T1000 (cell line): ENCODE measurements around the gene PLD3.
"Not testable (repeated sequence)": the region's sequence is repeated elsewhere in the genome, so short reads cannot be mapped to it uniquely, and the experiment has no call there.

Experiments used
- DNase-seq: peaks from one replicate; lab custom pipeline; 2025; ENCODE audit warnings: mixed read lengths; lab: John Stamatoyannopoulos, UW

PLD3 gene

GRCh38 chr19:40332669-40333068 lies 15.8 kb upstream of the PLD3 start:
- no peak for DNase-seq

- DNase-seq = not testable (repeated sequence)
Observed at GRCh38 chr19:40333083-40333482, 15.4 kb upstream of the PLD3 start.

GRCh38 chr19:40335101-40335500 lies 13.4 kb upstream of the PLD3 start:
- DNase-seq = no peak

- no peak for DNase-seq
Observed at GRCh38 chr19:40335855-40336600, 12.5 kb upstream of the PLD3 start.

DNA sequence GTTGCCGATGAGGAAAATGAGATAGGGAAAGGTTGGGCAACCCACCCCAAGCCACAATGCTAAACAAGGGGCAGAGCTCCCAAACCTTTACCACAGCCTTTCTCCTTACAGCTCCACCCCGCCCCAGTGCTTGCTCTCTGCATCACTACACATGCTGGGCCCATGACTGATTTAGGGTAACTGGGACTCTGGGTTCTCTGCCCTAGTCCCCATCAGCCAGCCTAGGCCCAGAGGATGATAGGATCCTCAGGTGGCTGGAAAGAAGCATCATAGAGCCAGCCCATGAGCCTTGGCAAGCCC lies 11.9 kb upstream of the PLD3 start:
- DNase-seq = no peak

DNA sequence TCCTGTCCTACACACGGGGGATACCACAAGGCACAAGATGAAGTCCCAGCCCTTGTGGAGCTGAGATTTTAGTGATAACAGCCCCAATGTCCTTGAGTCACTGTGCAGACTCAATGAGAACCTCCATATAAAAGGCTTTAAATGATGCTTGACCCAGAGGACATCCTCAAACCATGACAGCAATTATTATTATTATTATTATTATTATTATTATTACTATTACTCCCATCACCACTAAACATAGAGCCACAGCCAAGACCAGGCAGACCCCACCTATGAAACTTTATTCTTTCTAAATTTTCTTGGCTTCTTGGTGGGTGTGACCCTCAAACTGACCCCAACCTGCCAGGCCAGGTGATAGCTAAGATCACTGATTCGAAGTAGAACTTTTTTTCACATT lies 11.4 kb upstream of the PLD3 start:
- no peak for DNase-seq

DNA sequence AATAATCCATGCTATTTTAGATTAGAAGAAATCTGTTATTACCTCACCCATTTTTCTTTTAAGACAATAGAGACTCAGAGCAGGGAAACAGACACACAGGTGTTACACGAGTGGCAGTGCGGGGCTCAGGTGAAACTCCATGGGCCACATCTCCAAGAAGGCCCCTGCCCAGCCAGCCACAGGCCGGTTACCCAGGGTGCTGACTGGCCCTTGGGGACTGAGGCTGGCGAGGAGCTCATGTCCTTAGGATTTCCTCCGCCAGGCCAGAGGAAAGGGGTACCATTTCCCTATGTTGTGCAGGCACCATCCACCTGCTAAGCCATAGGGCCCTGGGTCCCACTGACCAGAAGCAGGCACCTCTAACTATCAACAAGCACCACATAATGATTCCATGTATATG lies 10.9 kb upstream of the PLD3 start:
- no peak for DNase-seq

DNA sequence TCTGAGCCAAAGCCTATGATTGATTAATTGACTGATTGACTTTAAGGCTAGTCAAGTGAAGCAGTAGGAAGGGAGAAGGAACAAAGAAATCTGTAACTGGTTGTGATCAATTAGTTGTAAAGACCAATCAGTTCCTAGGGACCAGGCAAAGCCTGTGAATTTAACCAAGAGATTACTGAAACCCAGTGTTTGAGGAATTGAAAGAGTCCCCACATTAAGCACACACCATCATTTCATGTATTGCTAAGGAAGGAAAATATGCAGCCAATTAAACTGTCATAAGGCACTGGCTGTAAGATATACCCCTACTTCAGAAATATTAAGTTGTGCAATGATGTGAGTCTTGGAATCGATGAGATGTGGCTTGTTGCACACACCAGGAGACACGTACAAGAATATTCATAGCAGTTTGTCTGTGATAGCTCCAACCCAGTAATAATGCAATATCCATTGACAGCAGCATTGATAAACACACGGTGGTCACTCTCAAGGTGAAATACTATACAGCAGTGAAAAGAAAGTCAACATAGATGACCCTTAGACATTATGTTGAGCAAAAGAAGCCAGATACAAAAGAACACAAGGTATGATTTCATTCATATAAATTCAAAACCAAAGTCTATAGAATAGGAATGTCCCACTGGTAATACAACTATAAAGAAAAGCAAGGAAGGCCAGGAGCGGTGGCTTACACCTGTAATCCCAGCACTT lies 9.3 kb upstream of the PLD3 start:
- DNase-seq = no peak

DNA sequence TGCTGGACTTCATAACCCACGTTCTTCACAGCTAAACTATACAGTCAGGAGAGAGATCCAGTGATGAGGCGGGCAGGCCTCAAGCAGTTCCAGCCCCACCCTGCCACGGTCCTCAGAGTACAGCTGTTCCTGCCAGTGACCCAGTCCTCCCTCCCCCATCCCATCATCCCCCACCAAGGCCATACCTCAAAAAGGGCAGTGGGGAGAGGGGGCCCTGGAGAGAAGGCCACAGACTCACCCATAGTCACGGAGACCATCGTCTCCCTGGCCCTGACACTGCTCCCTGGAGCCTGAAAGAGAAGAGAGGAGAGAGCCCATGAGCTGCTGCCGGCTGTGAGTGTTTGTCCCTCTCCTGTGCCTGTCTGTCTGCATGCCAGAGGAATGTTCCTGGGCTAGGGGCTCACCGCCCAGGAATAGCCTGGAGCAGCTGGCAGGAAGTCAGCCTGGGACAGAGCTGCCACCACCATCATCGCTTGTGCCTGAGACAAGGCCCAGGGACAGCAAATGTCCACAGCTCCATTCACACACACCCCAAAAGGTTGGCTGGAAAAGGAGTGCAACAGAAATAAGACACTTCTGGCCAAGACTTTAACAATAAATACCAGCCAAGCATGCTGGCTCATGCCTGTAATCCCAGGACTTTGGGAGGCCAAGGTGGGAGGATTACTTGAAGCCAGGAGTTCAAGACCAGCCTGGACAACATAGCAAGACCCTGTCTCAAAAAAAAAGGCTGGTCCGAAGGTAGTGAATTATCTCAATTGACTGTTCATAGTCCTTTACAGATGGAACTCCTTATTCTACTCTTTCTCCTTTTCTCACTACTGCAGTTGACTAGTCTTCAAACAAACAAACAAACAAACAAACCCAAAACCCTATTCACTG lies 6.7 kb upstream of the PLD3 start:
- no peak for DNase-seq

DNA sequence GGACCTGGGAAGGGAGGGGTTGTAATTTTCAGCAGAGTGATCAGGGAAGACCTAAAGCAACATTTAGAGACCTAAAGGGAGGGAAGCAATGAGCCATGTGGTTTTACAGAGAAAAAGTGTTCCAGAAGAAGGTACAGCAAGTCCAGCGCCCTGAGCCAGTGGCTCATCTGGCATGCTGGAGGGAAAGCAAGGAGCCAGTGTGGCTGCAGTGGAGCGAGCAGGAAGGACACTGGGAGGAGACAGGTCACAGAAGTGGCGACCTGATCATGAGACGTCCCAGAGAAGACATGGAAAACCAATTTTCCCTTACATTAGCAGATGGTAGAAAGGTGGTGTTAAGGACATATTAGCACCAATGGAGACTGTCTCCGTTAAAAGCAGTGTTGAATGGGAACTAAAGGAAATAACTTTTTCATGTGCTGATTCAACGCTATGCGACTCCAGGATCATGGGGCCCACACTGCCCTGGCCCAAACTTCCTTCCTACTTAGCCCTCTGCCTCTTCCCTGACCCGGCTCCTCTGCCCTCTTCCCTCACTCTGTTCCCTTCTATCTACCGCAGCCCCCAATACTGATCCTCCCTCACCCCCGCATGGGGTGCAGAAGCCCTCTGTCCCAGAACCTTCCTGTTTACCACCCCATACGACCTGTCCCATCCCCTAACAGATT lies 5.7 kb upstream of the PLD3 start:
- no peak for DNase-seq

DNA sequence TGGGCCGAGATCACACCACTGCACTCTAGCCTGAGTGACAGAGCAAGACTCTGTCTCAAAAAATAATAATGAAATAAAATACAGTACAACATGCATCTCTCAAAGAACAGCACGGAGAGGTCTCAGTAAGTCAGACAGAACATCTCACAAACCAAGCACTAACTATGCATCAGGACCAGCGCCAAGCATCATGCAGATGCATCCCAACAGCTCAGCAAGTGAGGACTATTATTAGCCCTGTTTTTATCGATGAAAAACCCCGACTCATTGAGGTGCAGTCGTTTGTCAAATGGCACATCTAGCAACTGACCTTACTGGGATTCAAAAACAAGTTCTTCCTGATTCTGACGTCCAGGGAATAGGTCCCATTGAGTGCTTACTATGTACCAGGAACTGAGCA lies 4.1 kb upstream of the PLD3 start:
- DNase-seq = no peak

GRCh38 chr19:40348961-40349507 lies 539 bp downstream of the PLD3 start:
- DNase-seq = no peak

- no peak for DNase-seq
Observed at GRCh38 chr19:40355975-40356680, 7.6 kb downstream of the PLD3 start.

DNA sequence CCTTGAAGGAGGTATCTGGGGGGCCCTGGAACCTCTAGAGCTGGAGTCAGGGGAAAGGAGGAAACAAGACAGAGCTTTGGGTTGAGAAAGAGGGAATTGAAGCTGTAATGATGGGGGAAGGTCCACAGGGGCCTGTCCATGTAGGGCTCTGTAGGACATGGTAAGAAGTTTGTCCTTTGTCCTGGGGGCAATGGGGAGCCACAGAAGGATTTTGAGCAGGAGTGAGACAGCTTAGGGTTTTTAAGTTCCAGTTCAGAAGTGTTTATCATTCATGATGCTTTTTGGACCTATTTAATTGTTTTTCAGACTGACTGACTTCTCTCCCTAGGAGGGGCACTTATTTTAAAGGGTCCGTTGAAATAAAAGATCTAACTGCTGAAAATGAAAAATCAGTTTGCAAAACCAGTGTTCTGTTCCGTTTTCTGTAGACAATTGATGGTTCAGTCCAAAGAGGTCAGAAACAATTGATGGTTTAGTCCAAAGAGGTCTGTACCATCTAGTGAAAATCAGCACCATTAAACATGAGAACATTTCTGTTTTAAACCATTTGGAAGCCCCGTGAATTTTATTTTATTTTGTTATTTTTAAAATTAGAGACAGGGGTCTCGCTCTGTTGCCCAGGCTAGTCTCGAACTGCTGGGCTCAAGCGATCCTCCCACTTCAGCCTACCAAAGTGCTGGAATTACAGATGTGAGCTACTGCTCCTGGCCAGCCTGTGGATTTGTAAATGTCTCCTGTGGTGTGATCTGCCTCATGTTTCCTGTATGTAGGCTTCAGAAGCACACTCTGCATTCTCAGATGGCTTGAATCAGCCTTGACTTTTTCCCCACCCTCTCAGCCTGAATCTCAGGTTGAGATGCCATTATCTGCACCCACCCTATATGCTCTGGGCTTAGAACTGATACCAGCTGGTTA lies 8.4 kb downstream of the PLD3 start:
- DNase-seq = no peak

- no peak for DNase-seq
Observed at GRCh38 chr19:40357640-40358039, 9.1 kb downstream of the PLD3 start.

GRCh38 chr19:40358773-40359172 lies 10.3 kb downstream of the PLD3 start:
- DNase-seq = no peak

GRCh38 chr19:40360020-40360707 lies 11.7 kb downstream of the PLD3 start:
- no peak for DNase-seq

GRCh38 chr19:40360708-40361241 lies 12.3 kb downstream of the PLD3 start:
- no peak for DNase-seq

DNA sequence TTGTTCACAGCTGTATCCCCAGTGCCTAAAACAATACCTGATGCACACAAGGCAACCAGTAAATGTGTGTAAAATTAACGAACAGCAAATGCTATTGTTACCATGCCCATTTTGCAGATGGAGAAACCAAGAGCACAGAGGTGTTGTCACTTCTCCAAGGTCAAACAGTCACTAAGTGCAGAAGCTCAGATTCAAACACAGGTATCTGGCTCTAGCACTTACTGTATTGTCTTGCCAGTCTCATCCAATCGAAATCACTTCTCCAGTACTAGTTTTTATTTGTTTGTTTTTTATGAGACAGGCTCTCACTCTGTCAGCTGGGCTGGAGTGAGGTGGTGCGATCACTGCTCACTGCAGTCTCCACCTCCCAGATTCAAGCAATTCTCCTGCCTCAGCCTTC lies 13.7 kb downstream of the PLD3 start:
- no peak for DNase-seq
